ENCODE measurements around the gene SEPTIN5.

SEPTIN5 gene

DNA sequence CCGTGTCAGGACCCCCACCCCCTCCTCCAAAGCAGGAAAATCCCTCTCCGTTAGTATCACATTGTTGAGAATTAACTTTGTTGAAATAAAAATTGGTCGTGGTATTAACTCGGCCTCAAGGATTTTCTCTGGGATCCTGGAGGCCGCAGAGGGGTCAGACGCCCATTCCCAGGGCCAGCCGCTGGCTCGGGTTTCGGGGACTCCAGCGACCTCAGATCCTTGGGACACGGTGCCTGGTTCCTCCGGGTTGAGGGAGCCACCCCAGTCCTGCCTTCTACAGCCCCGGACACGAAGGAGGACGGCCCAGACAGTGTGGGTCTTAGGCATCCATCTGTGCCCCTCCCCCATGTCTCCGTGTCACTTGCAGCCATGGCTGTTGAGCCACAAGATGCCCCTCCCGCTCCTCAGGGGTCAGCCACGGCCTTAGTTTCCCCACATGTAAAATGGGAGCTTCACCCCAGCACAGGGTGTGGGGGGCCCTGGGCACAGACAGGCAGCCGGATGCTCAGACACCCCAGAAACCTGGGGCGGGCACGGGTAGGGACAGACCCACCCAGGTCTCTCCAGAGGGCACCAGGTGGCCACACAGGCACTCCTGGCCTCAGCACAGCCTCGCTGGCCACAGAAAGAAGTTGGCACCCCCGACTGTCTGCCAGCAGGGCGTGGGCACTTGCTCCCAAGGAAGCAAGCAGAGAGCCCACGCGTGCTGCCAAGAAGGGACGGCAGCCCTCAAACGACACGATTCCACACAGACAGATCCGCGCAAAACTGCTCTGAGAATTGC is 24.6 kb downstream of the SEPTIN5 start:
- TF ChIP-seq, protein P1, sequence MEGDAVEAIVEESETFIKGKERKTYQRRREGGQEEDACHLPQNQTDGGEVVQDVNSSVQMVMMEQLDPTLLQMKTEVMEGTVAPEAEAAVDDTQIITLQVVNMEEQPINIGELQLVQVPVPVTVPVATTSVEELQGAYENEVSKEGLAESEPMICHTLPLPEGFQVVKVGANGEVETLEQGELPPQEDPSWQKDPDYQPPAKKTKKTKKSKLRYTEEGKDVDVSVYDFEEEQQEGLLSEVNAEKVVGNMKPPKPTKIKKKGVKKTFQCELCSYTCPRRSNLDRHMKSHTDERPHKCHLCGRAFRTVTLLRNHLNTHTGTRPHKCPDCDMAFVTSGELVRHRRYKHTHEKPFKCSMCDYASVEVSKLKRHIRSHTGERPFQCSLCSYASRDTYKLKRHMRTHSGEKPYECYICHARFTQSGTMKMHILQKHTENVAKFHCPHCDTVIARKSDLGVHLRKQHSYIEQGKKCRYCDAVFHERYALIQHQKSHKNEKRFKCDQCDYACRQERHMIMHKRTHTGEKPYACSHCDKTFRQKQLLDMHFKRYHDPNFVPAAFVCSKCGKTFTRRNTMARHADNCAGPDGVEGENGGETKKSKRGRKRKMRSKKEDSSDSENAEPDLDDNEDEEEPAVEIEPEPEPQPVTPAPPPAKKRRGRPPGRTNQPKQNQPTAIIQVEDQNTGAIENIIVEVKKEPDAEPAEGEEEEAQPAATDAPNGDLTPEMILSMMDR (conservative IDR thresholded peaks at IDR 0.05), result no peak
- H3K27ac ChIP-seq, result no peak overlapping the region

DNA sequence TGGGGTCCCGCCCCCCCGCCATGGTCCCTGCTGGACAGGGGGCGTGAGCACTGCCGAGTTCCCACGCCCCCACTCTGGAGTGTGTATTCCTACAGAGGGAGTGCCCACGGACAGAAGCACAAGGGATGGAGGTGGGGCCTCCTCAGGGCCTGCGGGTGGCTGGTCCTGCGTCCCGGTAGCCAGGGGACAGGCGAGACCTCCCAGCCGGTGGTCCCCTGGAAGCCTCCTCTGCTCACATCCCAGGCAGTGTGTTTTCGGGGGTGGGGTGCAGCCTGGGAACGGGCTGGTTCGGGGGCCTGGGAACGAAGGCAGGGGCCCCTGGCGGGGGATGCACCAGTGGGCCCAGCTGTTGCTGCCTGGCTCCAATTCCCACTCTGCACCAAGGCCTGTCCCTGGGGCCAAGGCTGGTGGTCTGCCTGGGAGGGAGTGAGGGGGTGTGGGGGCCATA is 25.2 kb downstream of the SEPTIN5 start:
- no peak overlapping the region for H3K27ac ChIP-seq
- TF ChIP-seq, protein P1 (conservative IDR thresholded peaks at IDR 0.05), result no peak

DNA sequence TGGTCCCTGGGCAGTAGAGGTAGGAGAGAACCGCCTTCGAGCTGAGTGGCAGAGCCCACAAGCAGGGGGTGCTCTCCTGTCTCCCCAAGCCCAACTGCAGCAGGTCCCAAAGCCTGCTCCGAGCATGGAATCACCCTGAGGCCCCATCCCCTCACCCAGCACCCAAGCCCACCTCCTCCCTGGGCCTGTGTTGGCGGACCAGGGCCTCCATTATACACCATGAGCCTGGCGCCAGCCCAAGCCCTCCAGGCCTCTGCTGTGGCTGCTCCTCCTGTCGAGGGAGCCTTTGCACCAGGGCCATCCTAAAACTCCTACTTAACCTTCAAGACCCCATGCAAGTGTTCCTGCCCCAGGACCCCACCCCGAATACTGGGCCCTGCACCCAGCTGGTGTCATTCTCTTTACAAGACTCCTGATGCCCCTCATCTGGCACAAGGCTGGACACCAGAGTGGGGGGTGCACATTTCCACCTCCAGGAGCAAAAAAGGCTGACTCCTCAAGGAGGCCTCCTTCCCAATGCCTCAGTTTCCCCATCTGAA is 25.7 kb downstream of the SEPTIN5 start:
- H3K27ac ChIP-seq, result no peak overlapping the region
- TF ChIP-seq, protein P1 (conservative IDR thresholded peaks at IDR 0.05), result no peak

DNA sequence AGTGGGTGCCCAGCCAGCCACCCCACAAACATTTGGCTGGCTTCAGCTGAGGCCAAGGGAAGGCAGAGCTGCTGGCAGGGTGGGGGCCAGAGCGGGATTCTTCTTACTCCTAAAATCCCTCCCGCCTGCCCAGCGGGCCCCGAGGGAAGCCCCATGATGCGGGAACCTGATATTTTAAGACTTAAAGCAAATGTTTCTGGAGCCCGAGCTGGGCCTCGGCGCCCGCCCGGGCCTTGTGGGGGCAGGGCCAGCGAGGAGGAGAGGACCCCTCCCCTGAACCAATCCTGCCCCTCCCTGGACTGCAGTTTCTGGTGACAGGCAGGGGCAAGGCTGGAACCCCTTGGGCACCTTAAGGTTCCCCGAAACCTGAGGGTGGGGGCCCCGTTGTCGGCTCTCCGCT is 26.3 kb downstream of the SEPTIN5 start:
- TF ChIP-seq, protein P1 (conservative IDR thresholded peaks at IDR 0.05), result no peak
- H3K27ac ChIP-seq, result no peak overlapping the region

DNA sequence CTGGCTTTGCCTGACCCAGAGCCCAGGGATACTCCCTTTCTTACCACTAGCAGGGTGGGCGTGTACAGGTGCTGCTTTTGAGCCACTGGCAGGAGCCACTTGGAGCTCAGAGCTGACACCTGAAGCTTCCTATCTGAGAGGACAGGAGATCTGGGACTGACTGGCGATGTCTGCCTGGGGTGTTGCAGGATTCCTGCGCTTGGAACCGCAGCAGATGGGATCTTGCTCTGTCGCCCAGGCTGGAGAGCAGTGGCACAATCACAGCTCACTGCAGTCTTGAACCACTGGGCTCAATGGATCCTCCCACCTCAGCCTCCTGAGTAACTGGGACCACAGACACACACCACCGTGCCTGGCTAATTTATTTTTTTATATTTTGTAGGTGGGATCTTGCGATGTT is 26.8 kb downstream of the SEPTIN5 start:
- no peak overlapping the region for H3K27ac ChIP-seq
- TF ChIP-seq, protein P1 (conservative IDR thresholded peaks at IDR 0.05), result no peak

DNA sequence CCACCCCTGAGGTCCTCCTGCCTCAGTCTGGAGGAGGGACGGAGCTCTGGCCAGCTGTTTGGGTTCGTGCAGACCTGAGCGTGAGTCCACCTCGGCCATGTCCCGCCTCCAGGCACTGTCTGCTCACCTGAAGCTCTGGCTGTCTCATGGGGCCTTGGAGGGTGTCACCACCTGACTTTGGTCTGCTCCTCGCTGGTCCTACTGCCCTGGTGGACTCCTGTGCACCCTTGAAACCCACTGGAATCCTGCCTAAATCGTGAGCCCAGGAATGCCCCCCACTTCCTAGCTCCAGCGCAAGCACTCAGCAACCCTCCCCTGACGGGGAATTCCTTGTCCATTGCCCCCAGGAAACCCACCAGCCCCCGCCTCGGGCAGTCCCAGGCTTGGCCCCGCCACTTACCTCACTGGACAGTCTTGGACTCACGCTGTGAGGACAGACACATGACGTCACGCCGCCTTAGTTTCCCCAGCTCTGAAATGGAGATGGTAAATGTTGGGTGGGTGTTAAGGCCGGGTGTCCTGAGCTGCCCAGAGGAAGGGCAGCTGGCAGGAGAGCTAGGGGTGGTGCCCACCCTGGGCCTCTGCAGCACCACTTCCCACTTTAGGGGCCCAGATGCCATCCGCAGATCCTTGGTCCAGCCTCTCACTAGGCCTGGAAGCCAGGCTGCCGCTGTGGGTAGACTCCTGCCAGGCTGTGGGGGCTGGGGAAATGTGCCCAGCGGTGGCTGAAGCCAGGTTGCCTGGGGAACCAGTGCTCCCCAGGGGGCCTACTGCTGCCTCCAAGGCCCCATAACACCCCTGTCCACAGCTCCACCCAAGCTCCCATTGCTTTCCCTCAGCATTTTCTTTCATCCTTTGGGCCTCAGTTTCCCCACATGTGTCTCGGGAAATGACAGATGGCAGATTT is 28.1 kb downstream of the SEPTIN5 start:
- no peak overlapping the region for H3K27ac ChIP-seq
- TF ChIP-seq, protein P1 (conservative IDR thresholded peaks at IDR 0.05), result no peak

DNA sequence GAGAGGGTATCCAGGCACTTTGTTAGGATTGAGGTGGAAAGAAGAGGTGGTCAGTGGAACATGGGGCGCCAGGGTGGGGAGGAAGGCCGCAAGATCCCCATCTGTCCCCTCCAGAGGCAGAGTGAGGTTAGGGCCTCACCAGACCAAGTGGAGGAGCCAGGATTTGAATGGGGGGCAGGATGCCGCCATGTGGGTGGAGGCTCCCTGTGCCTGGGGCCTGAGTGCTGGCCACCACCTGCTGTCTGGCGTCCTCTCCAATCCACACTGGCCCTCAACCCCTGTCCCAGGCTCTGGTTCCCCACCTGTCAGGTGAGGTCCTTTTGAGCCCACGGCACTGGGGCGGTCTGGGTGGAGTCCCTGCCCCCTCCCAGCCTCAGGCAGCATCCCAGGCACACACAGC is 28.8 kb downstream of the SEPTIN5 start:
- TF ChIP-seq, protein P1 (conservative IDR thresholded peaks at IDR 0.05), result no peak

More for the DNA sequence above, 28.8 kb downstream of the SEPTIN5 start:
- no peak overlapping the region for H3K27ac ChIP-seq
